DOHH2 (cell line): ENCODE measurements around the gene PNCK.

ENCODE experiments used
- CTCF ChIP-seq: fragments of 200-600 bp; sonication (generic); IDR thresholded peaks from one replicate; pipeline ENCODE4 v1.5.1; 2014; ENCODE audit warnings: antibody characterized with exemption, mild to moderate bottlenecking, low read depth, low read length; ENCODE audit not compliant: poor library complexity, severe bottlenecking
- EZH2phosphoT487 ChIP-seq: fragments of 200-600 bp; sonication (generic); IDR thresholded peaks from 2 replicates; pipeline ENCODE4 v1.6.1; 2017; ENCODE audit warnings: borderline replicate concordance, mild to moderate bottlenecking, antibody characterized with exemption, low read length, moderate library complexity, mixed read lengths

- TF ChIP-seq CTCF: peak; percentile 38
- no peak for TF ChIP-seq EZH2phosphoT487
Measured at GRCh38 chrX:153635788-153636668, 37.6 kb downstream of the PNCK start.
